Keratinocyte (primary cell): ENCODE data around the gene FOXL2. TPM values are rescaled to one million over a fixed set of nuclear protein-coding genes. Genes with fewer than 3 reads are reported as not detected.

ENCODE experiments used
- DNase-seq: peaks from one replicate; pipeline ENCODE4 v3.0.0-alpha.2; 2011; ENCODE audit warnings: low read depth, missing footprints, low spot score
- FAIRE-seq: peaks from 2 replicates; lab custom pipeline; 2011; peaks lifted over from hg19 to GRCh38; lab: Jason Lieb, UNC
- H2AFZ ChIP-seq: 2 replicates; pipeline ENCODE4 v1.6.0; 2012; ENCODE audit warnings: low read length, control low read depth, inconsistent platforms; ENCODE audit not compliant: control insufficient read depth
- H3K27ac ChIP-seq: 2 replicates; pipeline ENCODE4 v1.5.1; 2011; ENCODE audit warnings: low read length; ENCODE audit not compliant: control insufficient read depth, insufficient read depth
- H3K27me3 ChIP-seq: 3 replicates; pipeline ENCODE4 v1.6.0; 2011; ENCODE audit warnings: low read length; ENCODE audit not compliant: control insufficient read depth, insufficient read depth; ENCODE audit errors: extremely low read depth
- H3K36me3 ChIP-seq, 2 experiments: 2 replicates in 1 of 2; 3 replicates in 1 of 2; pipeline ENCODE4 v1.5.1; 2011; ENCODE audit warnings: low read length in 2 of 2, mild to moderate bottlenecking in 1 of 2; ENCODE audit not compliant: control insufficient read depth in 2 of 2, insufficient read depth in 2 of 2; ENCODE audit errors: extremely low read depth in 1 of 2
- H3K4me1 ChIP-seq: 3 replicates; pipeline ENCODE4 v1.5.1; 2011; ENCODE audit warnings: low read length; ENCODE audit not compliant: control insufficient read depth, insufficient read depth; ENCODE audit errors: extremely low read depth
- H3K4me2 ChIP-seq: 3 replicates; pipeline ENCODE4 v1.6.0; 2011; ENCODE audit warnings: low read depth, low read length; ENCODE audit not compliant: control insufficient read depth, insufficient read depth; ENCODE audit errors: extremely low read depth
- H3K4me3 ChIP-seq, 3 experiments: fragments of 200-600 bp in 1 of 3; sonication (generic) in 1 of 3; 2 replicates in 2 of 3; 3 replicates in 1 of 3; pipeline ENCODE4 v1.5.1; 2011 to 2016; ENCODE audit warnings: low read length in 3 of 3, mild to moderate bottlenecking in 3 of 3, control low read depth in 2 of 3, inconsistent platforms in 1 of 3, low read depth in 1 of 3, mixed read lengths in 1 of 3, mixed run types in 1 of 3, moderate library complexity in 1 of 3; ENCODE audit not compliant: control insufficient read depth in 2 of 3, insufficient read depth in 2 of 3; ENCODE audit errors: extremely low read depth in 1 of 3
- H3K79me2 ChIP-seq: 2 replicates; pipeline ENCODE4 v1.6.0; 2012; ENCODE audit warnings: low read length; ENCODE audit not compliant: control insufficient read depth, insufficient read depth
- H3K9ac ChIP-seq: 3 replicates; pipeline ENCODE4 v1.6.0; 2011; ENCODE audit warnings: low read length; ENCODE audit not compliant: control insufficient read depth, insufficient read depth; ENCODE audit errors: extremely low read depth
- H3K9me1 ChIP-seq: 3 replicates; pipeline ENCODE4 v1.6.0; 2011; ENCODE audit warnings: low read length; ENCODE audit not compliant: control insufficient read depth, insufficient read depth; ENCODE audit errors: extremely low read depth
- H3K9me3 ChIP-seq: 2 replicates; pipeline ENCODE4 v1.5.1; 2012; ENCODE audit warnings: low read depth, low read length; ENCODE audit not compliant: control insufficient read depth
- H4K20me1 ChIP-seq: 3 replicates; pipeline ENCODE4 v1.6.0; 2011; ENCODE audit warnings: low read length; ENCODE audit not compliant: control insufficient read depth, insufficient read depth; ENCODE audit errors: extremely low read depth
- EZH2 ChIP-seq: IDR thresholded peaks from one replicate; pipeline ENCODE4 v1.6.1; 2012; ENCODE audit warnings: inconsistent platforms, mild to moderate bottlenecking, low read length, moderate library complexity
- dilution Hi-C: fragments of 300-500 bp; cut with MboI; formaldehyde crosslinking; loops from one replicate; pipeline ENCODE4 v1.7.0; 2020; ENCODE audit warnings: low sequenced_read_pairs; ENCODE audit not compliant: extremely low pct_ligation_motif_present
- polyA plus RNA-seq, 5 experiments: library from polyadenylated mRNA; depleted of rRNA in 3 of 5; stranded (reverse) in 3 of 5; stranded (forward) in 1 of 5; unstranded in 1 of 5; fragments of >200 nt; gene quantifications; 1 replicate in 1 of 5; 2 replicates in 3 of 5; 3 replicates in 1 of 5; pipeline versions ENCODE4 v1.2.1 to v1.2.3, GENCODE V29; 2011 to 2012; ENCODE audit warnings: missing spikeins in 2 of 5, low read depth in 1 of 5, low replicate concordance in 1 of 5
- TF ChIP-seq, protein P1 (sequence below), 3 experiments: IDR thresholded peaks in 1 of 3; conservative IDR thresholded peaks in 1 of 3; optimal IDR thresholded peaks in 1 of 3; 2 replicates in 2 of 3; 3 replicates in 1 of 3; pipeline versions ENCODE3 to v1.5.1; 2011; ENCODE audit warnings: low read length in 3 of 3, mild to moderate bottlenecking in 3 of 3, moderate library complexity in 2 of 3, control low read depth in 1 of 3, inconsistent platforms in 1 of 3; ENCODE audit not compliant: insufficient read depth in 2 of 3; ENCODE audit errors: extremely low read depth in 1 of 3

FOXL2 gene
- polyA plus RNA-seq, 1 donor (not counting 4 experiments of a cell fraction or from before 2014, with no cell fraction given) = 0.25 TPM

DNA sequence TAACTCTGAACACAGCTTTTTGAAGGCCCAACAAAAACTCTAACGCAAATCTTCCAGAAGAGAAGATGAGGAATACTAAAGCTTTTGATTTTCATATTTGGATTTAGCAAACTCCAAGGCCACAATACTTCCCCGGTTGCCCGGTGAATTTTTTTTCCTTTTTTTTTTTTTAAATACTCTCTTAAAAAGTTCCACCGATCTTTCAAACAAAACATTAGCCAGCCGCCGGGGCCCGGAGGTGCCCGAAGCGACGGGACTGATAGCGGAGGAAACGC lies 2.3 kb downstream of the FOXL2 start:
- Histone ChIP-seq H2AFZ (no peak overlapping the region), H3K9me1 (no peaks in the 10 kb centered on the region), H3K4me1 (peaks cover 12% of the 10 kb centered on the region), H3K27ac (no peak overlapping the region), H3K9ac (no peak overlapping the region), H3K4me3 (peak overlapping the region in 2 of 3 experiments; percentile 8 to 27), H3K79me2 (no peaks in the 10 kb centered on the region), H3K27me3 (peaks cover 96% of the 10 kb centered on the region), H3K36me3 (no peaks in the 10 kb centered on the region), H3K9me3 (no peaks in the 10 kb centered on the region), H3K4me2 (peak overlapping the region; percentile 54), H4K20me1 (peaks cover 3% of the 10 kb centered on the region)
- TF ChIP-seq EZH2 = no peak
- TF ChIP-seq, protein P1, sequence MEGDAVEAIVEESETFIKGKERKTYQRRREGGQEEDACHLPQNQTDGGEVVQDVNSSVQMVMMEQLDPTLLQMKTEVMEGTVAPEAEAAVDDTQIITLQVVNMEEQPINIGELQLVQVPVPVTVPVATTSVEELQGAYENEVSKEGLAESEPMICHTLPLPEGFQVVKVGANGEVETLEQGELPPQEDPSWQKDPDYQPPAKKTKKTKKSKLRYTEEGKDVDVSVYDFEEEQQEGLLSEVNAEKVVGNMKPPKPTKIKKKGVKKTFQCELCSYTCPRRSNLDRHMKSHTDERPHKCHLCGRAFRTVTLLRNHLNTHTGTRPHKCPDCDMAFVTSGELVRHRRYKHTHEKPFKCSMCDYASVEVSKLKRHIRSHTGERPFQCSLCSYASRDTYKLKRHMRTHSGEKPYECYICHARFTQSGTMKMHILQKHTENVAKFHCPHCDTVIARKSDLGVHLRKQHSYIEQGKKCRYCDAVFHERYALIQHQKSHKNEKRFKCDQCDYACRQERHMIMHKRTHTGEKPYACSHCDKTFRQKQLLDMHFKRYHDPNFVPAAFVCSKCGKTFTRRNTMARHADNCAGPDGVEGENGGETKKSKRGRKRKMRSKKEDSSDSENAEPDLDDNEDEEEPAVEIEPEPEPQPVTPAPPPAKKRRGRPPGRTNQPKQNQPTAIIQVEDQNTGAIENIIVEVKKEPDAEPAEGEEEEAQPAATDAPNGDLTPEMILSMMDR (optimal IDR thresholded peaks at IDR 0.05 in 1 of 3, IDR thresholded peaks at IDR 0.05 in 1 of 3, conservative IDR thresholded peaks at IDR 0.05 in 1 of 3; ENCODE audit: extremely low read depth in 1 of 3, insufficient read depth in 2 of 3, low read length in 3 of 3) = no peak
- dilution Hi-C loops = loop anchor here (25.0 kb wide), 1 partner anchor 368 kb away; no protein-coding TSS in a partner anchor
- no peak for FAIRE-seq
- DNase-seq = no peak

GRCh38 chr3:138943724-138944653 lies 2.9 kb downstream of the FOXL2 start:
- H3K4me2 ChIP-seq = no peak overlapping the region
- H3K27me3 ChIP-seq = peaks cover 96% of the 10 kb centered on the region

More at GRCh38 chr3:138943724-138944653, 2.9 kb downstream of the FOXL2 start:
- Histone ChIP-seq H3K27ac (no peak overlapping the region), H3K4me3 (no peak overlapping the region), H3K4me1 (peaks cover 9% of the 10 kb centered on the region), H4K20me1 (peaks cover 3% of the 10 kb centered on the region), H3K36me3 (no peaks in the 10 kb centered on the region), H3K9me1 (no peaks in the 10 kb centered on the region), H3K9ac (no peak overlapping the region), H3K9me3 (no peaks in the 10 kb centered on the region), H3K79me2 (no peaks in the 10 kb centered on the region), H2AFZ (no peak overlapping the region)
- TF ChIP-seq, protein P1 (optimal IDR thresholded peaks at IDR 0.05 in 1 of 3, IDR thresholded peaks at IDR 0.05 in 1 of 3, conservative IDR thresholded peaks at IDR 0.05 in 1 of 3; ENCODE audit: extremely low read depth in 1 of 3, insufficient read depth in 2 of 3, low read length in 3 of 3) = no peak
- peak; percentile 76 for TF ChIP-seq EZH2
- no peak for FAIRE-seq
- DNase-seq = no peak
- dilution Hi-C loops = loop anchor here (25.0 kb wide), 1 partner anchor 368 kb away; no protein-coding TSS in a partner anchor
